GM21717 (cell line): ENCODE data around the gene TTC39C.
"Not testable (repeated sequence)": the region's sequence is repeated elsewhere in the genome, so short reads cannot be mapped to it uniquely, and the experiment has no call there.

Experiments used
- ATAC-seq: cut with Tn5 transposase; IDR thresholded peaks from one replicate; pipeline ENCODE4 v1.9.1; 2021; ENCODE audit warnings: mild to moderate bottlenecking, moderate library complexity; ENCODE audit not compliant: unreplicated experiment

TTC39C gene

GRCh38 chr18:24051031-24051947 is 36.7 kb downstream of the TTC39C start:
- no peak for ATAC-seq

GRCh38 chr18:24052053-24052452 is 37.5 kb downstream of the TTC39C start:
- ATAC-seq = no peak

GRCh38 chr18:24053211-24053610 is 38.7 kb downstream of the TTC39C start:
- no peak for ATAC-seq

GRCh38 chr18:24054130-24054529 is 39.6 kb downstream of the TTC39C start:
- no peak for ATAC-seq

GRCh38 chr18:24055009-24055804 is 40.7 kb downstream of the TTC39C start:
- no peak for ATAC-seq

- ATAC-seq = no peak
Measured at GRCh38 chr18:24055878-24056277, 41.3 kb downstream of the TTC39C start.

- ATAC-seq = no peak
Measured at GRCh38 chr18:24056506-24056905, 42.0 kb downstream of the TTC39C start.

GRCh38 chr18:24057804-24058203 is 43.2 kb downstream of the TTC39C start:
- no peak for ATAC-seq

- not testable (repeated sequence) for ATAC-seq
Measured at GRCh38 chr18:24059385-24059784, 44.8 kb downstream of the TTC39C start.

GRCh38 chr18:24060644-24061043 is 46.1 kb downstream of the TTC39C start:
- ATAC-seq = no peak

- ATAC-seq = no peak
Measured at GRCh38 chr18:24063121-24063731, 48.7 kb downstream of the TTC39C start.

- no peak for ATAC-seq
Measured at GRCh38 chr18:24064391-24065100, 50.0 kb downstream of the TTC39C start.

- ATAC-seq = no peak
Measured at GRCh38 chr18:24065906-24066305, 51.4 kb downstream of the TTC39C start.

- ATAC-seq = no peak
Measured at GRCh38 chr18:24068945-24069693, 54.6 kb downstream of the TTC39C start.

- no peak for ATAC-seq
Measured at GRCh38 chr18:24071029-24071428, 56.5 kb downstream of the TTC39C start.

- ATAC-seq = no peak
Measured at GRCh38 chr18:24071779-24072178, 57.2 kb downstream of the TTC39C start.

- ATAC-seq = no peak
Measured at GRCh38 chr18:24072743-24073142, 58.2 kb downstream of the TTC39C start.

- ATAC-seq = no peak
Measured at GRCh38 chr18:24073791-24074190, 59.2 kb downstream of the TTC39C start.

GRCh38 chr18:24074757-24075156 is 60.2 kb downstream of the TTC39C start:
- not testable (repeated sequence) for ATAC-seq
